Panc1 (cell line): ENCODE results near the gene ALDH1A1.
"Not testable (repeated sequence)": the region's sequence is repeated elsewhere in the genome, so short reads cannot be mapped to it uniquely, and the experiment has no call there.

Experiments used
- POLR2AphosphoS5 ChIP-seq: IDR thresholded peaks from 2 replicates; pipeline ENCODE4 v1.6.1; 2012; ENCODE audit warnings: mild to moderate bottlenecking, low read depth, low read length, moderate library complexity
- TCF7L2 ChIP-seq: IDR thresholded peaks from 2 replicates; pipeline ENCODE4 v1.6.1; 2011; ENCODE audit warnings: mild to moderate bottlenecking, low read depth, low read length, inconsistent platforms
- TF ChIP-seq, protein P1 (sequence below): fragments of 450-650 bp; IDR thresholded peaks from 2 replicates; pipeline ENCODE4 v1.5.1; 2017; ENCODE audit warnings: mild to moderate bottlenecking
- TF ChIP-seq, protein P2 (sequence below), 2 experiments: IDR thresholded peaks; 2 replicates each; pipeline ENCODE4 v1.6.1; 2011 to 2012; ENCODE audit warnings: low read depth in 2 of 2, control low read depth in 1 of 2, low read length in 1 of 2, mild to moderate bottlenecking in 1 of 2, moderate library complexity in 1 of 2; ENCODE audit not compliant: insufficient read depth in 1 of 2

GRCh38 chr9:72939581-72939980 lies 13.3 kb downstream of the ALDH1A1 start:
- TF ChIP-seq, protein P1, sequence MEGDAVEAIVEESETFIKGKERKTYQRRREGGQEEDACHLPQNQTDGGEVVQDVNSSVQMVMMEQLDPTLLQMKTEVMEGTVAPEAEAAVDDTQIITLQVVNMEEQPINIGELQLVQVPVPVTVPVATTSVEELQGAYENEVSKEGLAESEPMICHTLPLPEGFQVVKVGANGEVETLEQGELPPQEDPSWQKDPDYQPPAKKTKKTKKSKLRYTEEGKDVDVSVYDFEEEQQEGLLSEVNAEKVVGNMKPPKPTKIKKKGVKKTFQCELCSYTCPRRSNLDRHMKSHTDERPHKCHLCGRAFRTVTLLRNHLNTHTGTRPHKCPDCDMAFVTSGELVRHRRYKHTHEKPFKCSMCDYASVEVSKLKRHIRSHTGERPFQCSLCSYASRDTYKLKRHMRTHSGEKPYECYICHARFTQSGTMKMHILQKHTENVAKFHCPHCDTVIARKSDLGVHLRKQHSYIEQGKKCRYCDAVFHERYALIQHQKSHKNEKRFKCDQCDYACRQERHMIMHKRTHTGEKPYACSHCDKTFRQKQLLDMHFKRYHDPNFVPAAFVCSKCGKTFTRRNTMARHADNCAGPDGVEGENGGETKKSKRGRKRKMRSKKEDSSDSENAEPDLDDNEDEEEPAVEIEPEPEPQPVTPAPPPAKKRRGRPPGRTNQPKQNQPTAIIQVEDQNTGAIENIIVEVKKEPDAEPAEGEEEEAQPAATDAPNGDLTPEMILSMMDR = not testable (repeated sequence)
- TF ChIP-seq, protein P2, sequence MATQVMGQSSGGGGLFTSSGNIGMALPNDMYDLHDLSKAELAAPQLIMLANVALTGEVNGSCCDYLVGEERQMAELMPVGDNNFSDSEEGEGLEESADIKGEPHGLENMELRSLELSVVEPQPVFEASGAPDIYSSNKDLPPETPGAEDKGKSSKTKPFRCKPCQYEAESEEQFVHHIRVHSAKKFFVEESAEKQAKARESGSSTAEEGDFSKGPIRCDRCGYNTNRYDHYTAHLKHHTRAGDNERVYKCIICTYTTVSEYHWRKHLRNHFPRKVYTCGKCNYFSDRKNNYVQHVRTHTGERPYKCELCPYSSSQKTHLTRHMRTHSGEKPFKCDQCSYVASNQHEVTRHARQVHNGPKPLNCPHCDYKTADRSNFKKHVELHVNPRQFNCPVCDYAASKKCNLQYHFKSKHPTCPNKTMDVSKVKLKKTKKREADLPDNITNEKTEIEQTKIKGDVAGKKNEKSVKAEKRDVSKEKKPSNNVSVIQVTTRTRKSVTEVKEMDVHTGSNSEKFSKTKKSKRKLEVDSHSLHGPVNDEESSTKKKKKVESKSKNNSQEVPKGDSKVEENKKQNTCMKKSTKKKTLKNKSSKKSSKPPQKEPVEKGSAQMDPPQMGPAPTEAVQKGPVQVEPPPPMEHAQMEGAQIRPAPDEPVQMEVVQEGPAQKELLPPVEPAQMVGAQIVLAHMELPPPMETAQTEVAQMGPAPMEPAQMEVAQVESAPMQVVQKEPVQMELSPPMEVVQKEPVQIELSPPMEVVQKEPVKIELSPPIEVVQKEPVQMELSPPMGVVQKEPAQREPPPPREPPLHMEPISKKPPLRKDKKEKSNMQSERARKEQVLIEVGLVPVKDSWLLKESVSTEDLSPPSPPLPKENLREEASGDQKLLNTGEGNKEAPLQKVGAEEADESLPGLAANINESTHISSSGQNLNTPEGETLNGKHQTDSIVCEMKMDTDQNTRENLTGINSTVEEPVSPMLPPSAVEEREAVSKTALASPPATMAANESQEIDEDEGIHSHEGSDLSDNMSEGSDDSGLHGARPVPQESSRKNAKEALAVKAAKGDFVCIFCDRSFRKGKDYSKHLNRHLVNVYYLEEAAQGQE (IDR thresholded peaks at IDR 0.05; ENCODE audit: insufficient read depth in 1 of 2, low read depth in 2 of 2, low read length in 1 of 2) = not testable (repeated sequence)
- TF ChIP-seq POLR2AphosphoS5, TCF7L2: not testable (repeated sequence)
